CD4-positive, alpha-beta T cell treated with Interleukin-1 beta for 1 hour (primary cell): Measurements from ENCODE around the gene PTPRB.

Source experiments
- DNase-seq, 2 donors: peaks; one replicate each; pipeline ENCODE4 v3.0.0-alpha.2; 2020 to 2022

PTPRB gene

DNA sequence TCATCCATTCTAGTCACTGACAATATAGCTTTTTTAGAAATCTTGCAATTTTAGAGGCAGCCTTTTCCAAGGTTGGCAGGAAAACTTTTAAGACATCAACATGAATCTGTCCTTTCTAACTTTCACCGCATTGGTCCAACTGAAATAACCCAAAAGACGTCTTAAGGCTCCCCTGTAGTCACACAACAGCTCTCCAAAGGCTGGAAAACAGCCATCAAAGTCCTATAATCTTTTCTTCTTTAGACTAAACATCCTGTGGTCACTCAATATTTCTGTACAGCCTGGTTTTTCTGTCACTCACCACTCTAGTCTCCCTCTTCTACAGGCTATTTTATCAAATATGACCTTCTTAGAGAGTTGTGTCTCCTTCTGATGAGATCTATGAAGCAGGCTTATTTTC is 4.5 kb upstream of the PTPRB start:
- no peak for DNase-seq

- DNase-seq: no peak
These were observed 3.7 kb upstream of the PTPRB start for GRCh38 chr12:70640901-70641300.

DNA sequence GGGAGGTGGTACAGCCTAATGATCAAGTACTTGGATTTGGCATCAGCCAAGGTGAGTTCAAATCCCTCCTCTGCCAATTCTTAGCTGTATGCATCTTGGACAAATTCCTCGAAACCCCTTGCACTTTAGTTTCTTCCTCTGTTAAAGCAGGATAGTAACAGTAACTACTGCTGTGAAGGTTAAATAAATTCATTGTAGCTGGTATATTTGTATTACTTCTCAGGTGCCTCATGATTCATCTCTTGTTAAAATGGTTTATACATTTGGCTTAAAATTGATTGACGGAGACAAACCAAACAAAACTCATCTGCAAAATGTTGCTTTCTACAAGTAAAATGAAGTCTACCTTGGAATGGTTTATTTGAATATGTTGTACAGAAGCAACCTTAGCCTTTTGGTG is 2.3 kb upstream of the PTPRB start:
- DNase-seq: no peak

DNA sequence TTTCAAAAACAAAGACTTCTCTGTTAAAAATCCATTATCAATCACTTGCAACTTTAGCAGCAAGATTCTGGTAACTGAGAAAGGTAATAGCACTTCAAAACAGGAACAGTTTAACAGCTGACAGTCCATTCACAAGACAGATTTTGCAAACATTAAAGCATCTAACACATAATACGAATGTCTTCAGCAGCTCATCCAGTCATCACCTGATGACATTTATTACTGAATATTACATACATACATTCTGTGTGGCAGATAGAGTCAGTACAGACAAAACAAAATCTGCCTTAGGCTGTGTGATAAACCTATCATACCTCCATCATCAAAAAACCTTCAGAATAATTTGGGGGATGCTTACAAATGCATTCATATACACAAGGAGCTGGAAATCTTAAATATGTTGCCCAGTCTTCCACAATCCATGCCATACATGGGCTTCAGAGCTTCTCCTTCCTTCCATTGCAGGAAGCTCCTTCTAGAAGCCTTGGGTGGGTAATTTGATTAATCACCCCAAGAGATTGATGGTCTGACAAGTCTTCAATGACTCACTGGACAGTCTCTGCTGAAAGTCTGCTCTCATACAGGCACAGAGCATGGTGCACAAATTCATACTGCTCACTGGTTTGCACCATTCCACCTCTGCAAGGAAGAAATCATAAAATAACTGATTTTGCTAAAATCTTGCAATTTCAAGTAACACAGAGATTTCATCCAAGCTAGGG is 1.6 kb upstream of the PTPRB start:
- no peak for DNase-seq

GRCh38 chr12:70635755-70636154 is 1.5 kb downstream of the PTPRB start:
- no peak for DNase-seq

- no peak for DNase-seq
These were observed 8.3 kb downstream of the PTPRB start for GRCh38 chr12:70628701-70629480.

DNA sequence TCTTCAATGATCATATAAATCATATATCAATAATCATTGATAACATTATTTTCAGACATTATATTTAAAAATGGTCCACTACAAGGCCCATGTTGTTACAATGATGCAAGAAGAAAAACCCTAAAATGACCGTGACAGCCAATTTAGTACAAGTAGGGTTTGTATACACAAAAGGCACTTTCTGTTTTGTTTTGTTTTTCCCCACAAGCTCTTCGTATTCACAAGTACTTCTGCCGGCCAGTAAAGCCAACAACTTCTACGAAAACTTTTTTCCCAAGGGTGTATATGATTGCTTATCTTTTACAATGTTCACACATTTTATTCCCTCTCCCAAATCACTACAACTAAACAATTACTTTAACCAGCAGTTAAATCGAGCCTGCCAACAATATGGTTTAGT is 9.6 kb downstream of the PTPRB start:
- DNase-seq: no peak

GRCh38 chr12:70626180-70626579 is 11.0 kb downstream of the PTPRB start:
- no peak for DNase-seq

GRCh38 chr12:70619471-70620152 is 17.6 kb downstream of the PTPRB start:
- DNase-seq: no peak

- DNase-seq: no peak
These were observed 18.9 kb downstream of the PTPRB start for GRCh38 chr12:70618371-70618770.

DNA sequence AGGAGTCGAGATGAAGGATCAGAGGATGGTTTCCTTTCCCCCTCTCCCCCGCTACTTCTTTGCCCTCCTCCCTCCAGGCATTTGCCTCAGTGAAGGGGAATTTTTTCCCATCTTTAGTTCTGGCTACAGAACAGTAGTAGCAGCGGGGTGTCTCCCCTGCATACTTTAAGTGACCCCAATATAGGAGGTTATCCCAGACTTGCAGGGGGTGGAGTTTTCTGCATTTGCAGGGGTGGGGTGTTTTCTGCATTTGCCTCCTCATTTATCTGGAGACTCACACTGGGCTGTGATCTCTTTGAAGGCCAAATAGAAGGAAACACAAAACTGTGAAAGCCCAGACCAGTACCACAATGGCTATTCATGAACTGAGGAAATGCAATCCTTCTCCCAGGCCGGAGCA is 19.8 kb downstream of the PTPRB start:
- no peak for DNase-seq

- no peak for DNase-seq
These were observed 21.9 kb downstream of the PTPRB start for GRCh38 chr12:70615174-70615866.

- no peak for DNase-seq
These were observed 27.3 kb downstream of the PTPRB start for GRCh38 chr12:70609739-70610491.

- no peak for DNase-seq
These were observed 28.0 kb downstream of the PTPRB start for GRCh38 chr12:70609203-70609602.

GRCh38 chr12:70608184-70608583 is 29.0 kb downstream of the PTPRB start:
- no peak for DNase-seq

DNA sequence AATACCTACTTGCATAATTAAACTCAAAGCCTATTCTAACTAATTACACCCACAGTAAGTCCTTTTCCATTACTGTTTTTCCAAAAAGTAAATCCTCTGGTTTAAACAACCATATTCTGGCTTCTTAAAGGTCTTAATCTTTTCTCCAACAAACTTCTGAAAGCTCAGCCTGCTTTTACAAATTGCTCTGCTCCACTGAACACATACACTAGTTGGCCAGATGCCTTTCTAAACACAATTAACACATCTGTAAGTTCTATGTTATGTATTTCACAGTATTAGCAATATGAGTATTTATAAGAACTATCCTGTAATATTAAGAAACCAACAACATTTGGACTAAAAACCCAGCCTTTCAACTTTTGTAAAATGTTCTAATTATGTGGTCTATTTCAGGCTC is 30.1 kb downstream of the PTPRB start:
- no peak for DNase-seq

DNA sequence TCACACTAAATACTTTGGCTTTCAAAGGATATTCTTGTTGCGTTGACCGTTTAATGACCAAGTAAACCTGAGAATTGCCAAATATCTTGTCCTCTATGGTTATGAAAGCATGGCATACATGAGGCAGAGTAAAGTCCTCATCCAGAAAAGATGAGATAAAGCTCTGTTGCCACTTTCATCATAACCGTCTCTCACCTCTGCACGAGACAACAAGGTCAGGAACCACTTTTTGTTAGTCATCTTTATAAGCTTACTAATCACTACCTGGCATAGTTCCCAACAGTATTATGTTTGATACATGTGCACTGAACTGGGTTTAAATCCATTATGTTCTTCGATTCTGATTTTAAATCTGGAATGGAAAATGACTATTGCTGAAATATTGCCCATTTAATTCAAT is 31.3 kb downstream of the PTPRB start:
- no peak for DNase-seq

DNA sequence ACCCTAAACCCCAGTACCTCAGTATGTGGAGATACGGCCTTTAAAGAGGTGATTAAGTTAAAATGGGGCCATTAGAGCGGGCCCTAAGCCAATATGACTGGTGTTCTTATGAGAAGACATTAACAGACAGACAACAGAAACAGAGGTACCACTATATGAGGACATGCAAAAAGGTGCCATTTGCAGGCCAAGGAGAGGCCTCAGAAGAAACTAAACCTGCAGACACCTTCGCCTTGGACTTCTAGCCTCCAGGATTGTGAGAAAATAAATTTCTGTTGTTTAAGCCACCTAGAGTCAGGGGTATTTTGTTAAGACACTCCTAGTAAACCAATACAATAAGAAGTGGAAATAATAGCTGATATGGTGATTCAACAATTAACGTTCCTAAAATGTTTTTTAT is 32.6 kb downstream of the PTPRB start:
- no peak for DNase-seq

DNA sequence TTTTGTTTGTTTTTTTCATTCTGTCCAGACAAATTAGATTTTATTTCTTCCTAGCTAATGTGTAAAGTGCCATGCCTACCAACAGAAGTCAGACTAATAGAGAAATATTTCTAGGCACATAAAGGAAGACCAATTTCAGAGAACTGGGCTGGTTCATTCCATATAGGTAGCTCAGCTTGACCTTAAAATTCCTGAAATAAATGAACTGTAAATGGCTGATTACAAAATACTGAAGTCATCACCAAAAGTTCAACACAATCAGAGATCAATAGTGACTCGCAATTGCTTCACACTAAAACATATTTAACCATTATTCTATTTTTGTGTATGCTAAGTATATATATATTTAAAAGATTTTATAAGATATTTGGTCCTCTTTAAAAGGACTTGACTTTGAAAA is 34.2 kb downstream of the PTPRB start:
- no peak for DNase-seq

DNA sequence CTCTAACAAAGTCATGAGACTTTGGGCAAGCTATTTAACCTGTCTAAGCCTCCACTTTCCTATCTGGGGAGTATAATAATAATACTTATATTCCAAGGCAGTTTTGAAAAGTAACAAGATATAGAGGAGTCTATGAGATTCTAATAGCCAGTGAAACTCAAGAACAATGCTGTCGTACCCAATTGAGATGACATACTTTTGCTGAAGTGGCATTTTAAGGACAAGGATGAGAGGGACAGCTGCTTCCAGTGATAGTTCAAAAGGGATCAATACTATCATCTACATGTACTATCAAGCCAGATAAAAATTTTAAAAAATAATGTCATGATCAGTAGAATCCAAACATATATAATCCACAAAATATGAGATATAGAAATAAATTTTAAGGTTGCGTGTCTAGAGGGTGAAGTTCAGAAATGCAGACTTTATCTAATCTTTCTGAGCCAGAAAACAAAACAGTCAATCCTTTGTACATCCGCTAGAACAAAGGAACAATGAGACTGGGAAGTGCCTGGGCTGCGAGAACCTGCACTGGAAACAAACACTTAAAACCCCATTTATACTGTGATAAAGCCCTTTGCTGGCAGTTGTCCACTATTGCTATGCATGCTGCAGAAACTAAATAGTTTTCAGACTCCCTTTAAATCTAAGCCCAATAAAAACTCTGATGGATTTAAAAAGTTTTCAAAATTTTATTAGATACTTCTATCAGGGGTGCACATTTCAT is 38.6 kb downstream of the PTPRB start:
- no peak for DNase-seq

DNA sequence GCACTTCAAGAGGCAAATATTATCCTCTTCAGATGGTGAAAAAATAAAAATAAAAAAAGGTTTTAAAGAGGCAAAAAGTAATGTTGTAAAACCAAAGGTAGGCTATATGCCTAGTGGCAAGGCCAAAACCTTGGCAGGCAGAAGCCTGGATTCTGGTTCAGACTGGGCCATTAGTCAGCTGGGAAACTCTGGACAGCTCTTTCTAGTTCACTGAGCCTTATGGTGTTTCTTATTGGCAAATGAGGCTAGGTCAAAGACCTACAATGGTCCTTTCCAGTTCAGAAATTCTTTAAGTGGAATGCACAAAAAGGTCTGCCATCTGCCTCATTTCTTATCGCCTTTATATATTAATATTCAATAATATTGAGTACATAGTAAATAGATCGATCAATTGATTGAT is 44.6 kb downstream of the PTPRB start:
- DNase-seq: no peak
